Stomach (tissue), 4 donors: Measurements from ENCODE around the gene TRABD2B.

ENCODE experiments used
- CTCF ChIP-seq, 7 experiments: fragments of 450-650 bp in 4 of 7; fragments of 200-600 bp in 3 of 7; sonication (generic) in 3 of 7; IDR thresholded peaks; one replicate each; pipeline ENCODE4 v1.5.1; 2016 to 2019; ENCODE audit warnings: antibody characterized with exemption in 7 of 7, control low read depth in 2 of 7, mild to moderate bottlenecking in 1 of 7
- POLR2AphosphoS5 ChIP-seq, 3 donors: sonication (generic); formaldehyde crosslinking; IDR thresholded peaks; one replicate each; pipeline ENCODE4 v1.6.1; 2016; ENCODE audit warnings: antibody characterized with exemption in 3 of 3

GRCh38 chr1:47996060-47996405, 1.2 kb downstream of the TRABD2B start:
- TF ChIP-seq CTCF (IDR thresholded peaks at IDR 0.05) (no peak), POLR2AphosphoS5 (IDR thresholded peaks at IDR 0.05) (no peak)
